ENCODE results near the gene CDH11. TPM values are rescaled to one million over a fixed set of nuclear protein-coding genes. Genes with fewer than 3 reads are reported as not detected.

CDH11 gene
- total RNA-seq, 1 experiment from 2014 or later = 0.64 TPM

- H3K4me3 ChIP-seq (ENCODE audit: low read depth in 2 of 2, low read length in 2 of 2) = no peak overlapping the region
- ChIA-PET POLR2A (no interaction called here), CTCF (no interaction called here)
- 0 out of 2 replicates have a peak, but pooled peaks cover 3% of the 10 kb centered on the region for H3K4me1 ChIP-seq (ENCODE audit: control insufficient read depth, insufficient read depth, low read length)
- no peaks in the 10 kb centered on the region for H3K9me3 ChIP-seq (ENCODE audit: control insufficient read depth, insufficient read depth, low read depth, low read length)
- H3K27ac ChIP-seq (ENCODE audit: low read length) = no peak overlapping the region
- intact Hi-C loops (cut with micrococcal nuclease; ENCODE audit: unreplicated experiment) = no loop called here
- peaks cover 7% of the 10 kb centered on the region for H3K27me3 ChIP-seq (ENCODE audit: control insufficient read depth, insufficient read depth, low read length)
- in situ Hi-C loops (cut with HindIII; ENCODE audit: low pct_unique_long_range_greater_than_20kb, low sequenced_read_pairs) = no loop called here
- no peak for TF ChIP-seq CTCF (IDR thresholded peaks at IDR 0.05)
- no peak for TF ChIP-seq TCF7L2 (IDR thresholded peaks at IDR 0.05; ENCODE audit: low read depth, low read length)
- TF ChIP-seq POLR2AphosphoS5 (IDR thresholded peaks at IDR 0.05; ENCODE audit: low read depth, low read length) = no peak
- TF ChIP-seq SIN3A (IDR thresholded peaks at IDR 0.05; ENCODE audit: borderline replicate concordance, insufficient read depth, low read depth, low read length) = no peak
- no peak for TF ChIP-seq REST (IDR thresholded peaks at IDR 0.05; ENCODE audit: insufficient read depth in 1 of 2, low read depth in 2 of 2, low read length in 1 of 2)
- no peaks in the 10 kb centered on the region for H3K36me3 ChIP-seq (ENCODE audit: control insufficient read depth, insufficient read depth, low read length)
- BruUV-seq (replicated peaks) = no TSS peak
- no peak for DNase-seq (ENCODE audit: low read depth, low spot score)
- ATAC-seq = no peak
These were observed 3.5 kb upstream of the CDH11 start for GRCh38 chr16:65125322-65125721.

GRCh38 chr16:65124596-65124995, 2.7 kb upstream of the CDH11 start:
- in situ Hi-C loops (cut with HindIII; ENCODE audit: low pct_unique_long_range_greater_than_20kb, low sequenced_read_pairs) = no loop called here
- intact Hi-C loops (cut with micrococcal nuclease; ENCODE audit: unreplicated experiment) = no loop called here
- H3K27ac ChIP-seq (ENCODE audit: low read length) = no peak overlapping the region
- DNase-seq (ENCODE audit: low read depth, low spot score) (no peak), ATAC-seq (no peak)
- ChIA-PET POLR2A (no interaction called here), CTCF (no interaction called here)
- H3K4me1 ChIP-seq (ENCODE audit: control insufficient read depth, insufficient read depth, low read length) = 0 out of 2 replicates have a peak, but pooled peaks cover 3% of the 10 kb centered on the region
- no peaks in the 10 kb centered on the region for H3K36me3 ChIP-seq (ENCODE audit: control insufficient read depth, insufficient read depth, low read length)
- peaks cover 7% of the 10 kb centered on the region for H3K27me3 ChIP-seq (ENCODE audit: control insufficient read depth, insufficient read depth, low read length)
- no TSS peak for BruUV-seq (replicated peaks)
- no peak overlapping the region for H3K4me3 ChIP-seq (ENCODE audit: low read depth in 2 of 2, low read length in 2 of 2)
- TF ChIP-seq SIN3A (IDR thresholded peaks at IDR 0.05; ENCODE audit: borderline replicate concordance, insufficient read depth, low read depth, low read length) = no peak
- no peak for TF ChIP-seq POLR2AphosphoS5 (IDR thresholded peaks at IDR 0.05; ENCODE audit: low read depth, low read length)
- no peak for TF ChIP-seq CTCF (IDR thresholded peaks at IDR 0.05)
- no peak for TF ChIP-seq TCF7L2 (IDR thresholded peaks at IDR 0.05; ENCODE audit: low read depth, low read length)
- H3K9me3 ChIP-seq (ENCODE audit: control insufficient read depth, insufficient read depth, low read depth, low read length) = no peaks in the 10 kb centered on the region
